VCaP (cell line): ENCODE results near the gene PLD1.
"Not testable (repeated sequence)": the region's sequence is repeated elsewhere in the genome, so short reads cannot be mapped to it uniquely, and the experiment has no call there.

ENCODE experiments used
- H3K27ac ChIP-seq: fragments of 450-650 bp; 2 replicates; pipeline ENCODE4 v1.5.1; 2017
- CTCF ChIP-seq: fragments of 450-650 bp; conservative IDR thresholded peaks from 2 replicates; pipeline ENCODE4 v1.5.1; 2017; ENCODE audit warnings: mild to moderate bottlenecking, moderate library complexity

The PLD1 gene

GRCh38 chr3:171747223-171747920 lies 62.9 kb downstream of the PLD1 start:
- no peak overlapping the region for H3K27ac ChIP-seq
- no peak for TF ChIP-seq CTCF

- not testable (repeated sequence) for H3K27ac ChIP-seq
Observed at GRCh38 chr3:171746320-171747222, 63.7 kb downstream of the PLD1 start.

DNA sequence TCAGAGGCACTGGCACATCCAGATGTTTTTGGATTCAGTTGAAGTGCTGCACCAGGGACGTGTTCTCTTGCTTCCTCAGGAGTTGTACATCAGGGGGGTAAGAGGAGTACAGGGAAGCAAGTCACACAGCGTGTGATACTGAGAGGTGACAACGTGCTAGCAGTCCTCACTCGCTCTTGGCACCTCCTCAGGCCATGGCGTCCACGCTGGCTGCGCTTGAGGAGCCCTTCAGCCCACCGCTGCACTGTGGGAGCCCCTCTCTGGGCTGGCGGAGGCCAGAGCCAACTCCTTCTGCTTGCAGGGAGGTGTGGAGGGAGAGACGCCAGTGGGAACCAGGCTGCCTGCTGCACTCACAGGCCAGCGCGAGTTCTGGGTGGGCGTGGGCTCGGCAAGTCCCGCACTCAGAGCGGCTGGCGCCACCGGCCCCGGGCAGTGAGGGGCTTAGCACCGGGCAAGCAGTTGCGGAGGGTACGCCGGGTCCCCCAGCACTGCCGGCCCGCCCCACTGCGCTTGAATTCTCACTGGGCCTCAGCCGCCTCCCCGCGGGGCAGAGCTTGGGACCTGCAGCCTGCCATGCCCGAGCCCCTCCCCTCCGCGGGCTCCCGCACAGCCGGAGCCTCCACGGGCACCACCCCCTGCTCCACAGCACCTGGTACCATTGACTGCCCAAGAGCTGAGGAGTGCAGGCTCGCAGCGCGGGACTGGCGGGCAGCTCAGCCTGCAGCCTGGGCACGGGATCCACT lies 64.5 kb downstream of the PLD1 start:
- no peak for TF ChIP-seq CTCF
- H3K27ac ChIP-seq, result no peak overlapping the region

GRCh38 chr3:171744158-171744741 lies 66.0 kb downstream of the PLD1 start:
- no peak overlapping the region for H3K27ac ChIP-seq
- no peak for TF ChIP-seq CTCF

GRCh38 chr3:171743327-171744157 lies 66.7 kb downstream of the PLD1 start:
- H3K27ac ChIP-seq, result peak overlapping the region; percentile 78; the same call in 1 of the 2 replicates
- no peak for TF ChIP-seq CTCF

- no peak for TF ChIP-seq CTCF
- peak overlapping the region; percentile 78 for H3K27ac ChIP-seq
Observed at GRCh38 chr3:171741377-171741776, 68.9 kb downstream of the PLD1 start.

GRCh38 chr3:171736556-171736955 lies 73.7 kb downstream of the PLD1 start:
- no peak for TF ChIP-seq CTCF

More at GRCh38 chr3:171736556-171736955, 73.7 kb downstream of the PLD1 start:
- H3K27ac ChIP-seq, result no peak overlapping the region
